Esophagus muscularis mucosa (tissue), 4 donors: ENCODE data around the gene HESX1. TPM values are rescaled to one million over a fixed set of nuclear protein-coding genes. Genes with fewer than 3 reads are reported as not detected.

Source experiments
- DNase-seq: peaks from one replicate; pipeline ENCODE4 v3.0.0-alpha.2; 2017; ENCODE audit errors: extremely low spot score
- H3K27ac ChIP-seq, 4 donors: fragments of 200-600 bp; sonication (generic); replicated peaks in 1 of 4; 1 replicate in 3 of 4; 2 replicates in 1 of 4; pipeline ENCODE4 v1.5.1; 2016 to 2019; ENCODE audit warnings: mild to moderate bottlenecking in 1 of 4
- H3K27me3 ChIP-seq, 4 donors: fragments of 200-600 bp; sonication (generic); one replicate each; pipeline versions ENCODE4 v1.5.1 to v1.6.0; 2016 to 2019
- H3K36me3 ChIP-seq, 4 donors: fragments of 200-600 bp; sonication (generic); one replicate each; pipeline ENCODE4 v1.5.1; 2016 to 2019
- H3K4me1 ChIP-seq, 4 donors: fragments of 200-600 bp; sonication (generic); one replicate each; pipeline ENCODE4 v1.5.1; 2016 to 2019
- H3K4me3 ChIP-seq, 4 donors: fragments of 200-600 bp; sonication (generic); 1 replicate in 2 of 4; 2 replicates in 2 of 4; pipeline ENCODE4 v1.5.1; 2016 to 2019; ENCODE audit warnings: mild to moderate bottlenecking in 4 of 4, moderate library complexity in 1 of 4
- H3K9me3 ChIP-seq, 4 donors: fragments of 200-600 bp; sonication (generic); 1 replicate in 3 of 4; 2 replicates in 1 of 4; pipeline ENCODE4 v1.5.1; 2016 to 2019
- CTCF ChIP-seq, 3 experiments: fragments of 200-600 bp in 2 of 3; fragments of 450-650 bp in 1 of 3; sonication (generic) in 2 of 3; IDR thresholded peaks; one replicate each; pipeline ENCODE4 v1.5.1; 2017 to 2019; ENCODE audit warnings: antibody characterized with exemption in 3 of 3, mild to moderate bottlenecking in 2 of 3, moderate library complexity in 1 of 3
- EP300 ChIP-seq: sonication (generic); formaldehyde crosslinking; IDR thresholded peaks from one replicate; pipeline ENCODE4 v1.6.1; 2017; ENCODE audit warnings: antibody characterized with exemption
- POLR2A ChIP-seq: fragments of 450-650 bp; IDR thresholded peaks from one replicate; pipeline ENCODE4 v1.6.1; 2017; ENCODE audit warnings: antibody characterized with exemption, moderate library complexity, mild to moderate bottlenecking, low read depth
- POLR2AphosphoS5 ChIP-seq, 2 donors: sonication (generic); formaldehyde crosslinking; IDR thresholded peaks; one replicate each; pipeline ENCODE4 v1.6.1; 2017; ENCODE audit warnings: antibody characterized with exemption in 2 of 2
- WGBS: methylation state at CpG from one replicate; pipeline ENCODE4 v1.1.5; 2018; 5-methylcytosine and 5-hydroxymethylcytosine counted together
- intact Hi-C: fragments of 100-400 bp; cut with DNase I; formaldehyde crosslinking; loops from one replicate; pipeline ENCODE4 v1.15.1; 2023
- total RNA-seq, 4 donors: library from RNA; depleted of rRNA; stranded (reverse); fragments of >200 nt; gene quantifications; one replicate each; pipeline versions ENCODE4 v1.1.0 to v1.2.1, GENCODE V29; 2016

The HESX1 gene
- total RNA-seq, 4 donors from 2014 or later = 0.52 to 0.86 (median 0.83) TPM; not detected in 1

GRCh38 chr3:57150113-57150581 is 49.6 kb downstream of the HESX1 start:
- H3K9me3 ChIP-seq = no peaks in the 10 kb centered on the region
- H3K36me3 ChIP-seq = no peaks in the 10 kb centered on the region
- H3K27me3 ChIP-seq = no peaks in the 10 kb centered on the region
- H3K4me1 ChIP-seq = peaks cover 7 to 20% (median 12%) of the 10 kb centered on the region in 4 donors
- no peak for TF ChIP-seq POLR2A
- no peak for TF ChIP-seq POLR2AphosphoS5 (IDR thresholded peaks at IDR 0.05)
- no peak for TF ChIP-seq EP300
- no peak for TF ChIP-seq CTCF (IDR thresholded peaks at IDR 0.05)
- no peak overlapping the region for H3K27ac ChIP-seq
- WGBS = 56% methylated on average over 7 of the region's 7 CpGs
- no peak for DNase-seq
- intact Hi-C loops = no loop called here
- no peak overlapping the region for H3K4me3 ChIP-seq

Other genes with a start within 250 kb of the HESX1 start
- gene SPATA12, start 139.3 kb downstream of the HESX1 start, total RNA-seq = under 1 TPM in 1 of 4 donors, not detected in 3; 0.13 TPM
- gene IL17RD, start 34.6 kb downstream of the HESX1 start, total RNA-seq = 10 to 100 TPM in 2 of 4 donors, 1 to 10 TPM in 2; 6.1 to 13.2 (median 9.5) TPM
- 10 to 100 TPM; 41.1 to 53.2 (median 46.9) TPM for gene APPL1, start 27.8 kb upstream of the HESX1 start, total RNA-seq
- gene ASB14, start 92.7 kb upstream of the HESX1 start, total RNA-seq = not detected